KMS-11 (cell line): Measurements from ENCODE around the gene PTGES3L.
A peak's percentile ranks its signal among the peaks of the same experiment; 100 is the strongest.

Experiments used
- H2AFZ ChIP-seq: fragments of 200-600 bp; sonication (generic); 2 replicates; pipeline ENCODE4 v1.6.1; 2016; ENCODE audit warnings: antibody characterized with exemption, mixed run types, low read depth
- H3K27ac ChIP-seq: fragments of 200-600 bp; sonication (generic); 2 replicates; pipeline ENCODE4 v1.6.1; 2016; ENCODE audit warnings: mild to moderate bottlenecking, mixed run types
- H3K27me3 ChIP-seq: fragments of 200-600 bp; sonication (generic); 2 replicates; pipeline ENCODE4 v1.6.1; 2017; ENCODE audit warnings: mild to moderate bottlenecking, low read depth, mixed run types, moderate library complexity; ENCODE audit not compliant: insufficient read depth
- H3K36me3 ChIP-seq: fragments of 200-600 bp; sonication (generic); 2 replicates; pipeline ENCODE4 v1.6.1; 2017; ENCODE audit warnings: mild to moderate bottlenecking, mixed run types; ENCODE audit not compliant: insufficient read depth
- H3K4me1 ChIP-seq: fragments of 200-600 bp; sonication (generic); 2 replicates; pipeline ENCODE4 v1.6.1; 2016; ENCODE audit warnings: mild to moderate bottlenecking, low read depth, mixed run types; ENCODE audit not compliant: poor library complexity, severe bottlenecking
- H3K4me2 ChIP-seq: fragments of 200-600 bp; sonication (generic); 2 replicates; pipeline ENCODE4 v1.7.0; 2016; ENCODE audit warnings: mild to moderate bottlenecking, mixed run types
- H3K4me3 ChIP-seq: fragments of 200-600 bp; sonication (generic); IDR thresholded peaks from 2 replicates; pipeline ENCODE4 v1.6.1; 2017; ENCODE audit warnings: low read depth, low read length, mixed read lengths; ENCODE audit not compliant: insufficient read depth
- H3K79me2 ChIP-seq: fragments of 200-600 bp; sonication (generic); 2 replicates; pipeline ENCODE4 v1.6.1; 2016; ENCODE audit warnings: low read depth, mixed run types; ENCODE audit not compliant: insufficient read depth
- H3K9ac ChIP-seq: fragments of 200-600 bp; sonication (generic); 2 replicates; pipeline ENCODE4 v1.6.1; 2016; ENCODE audit warnings: mild to moderate bottlenecking, mixed run types
- H4K20me1 ChIP-seq: fragments of 200-600 bp; sonication (generic); 2 replicates; pipeline ENCODE4 v1.6.1; 2016; ENCODE audit warnings: mild to moderate bottlenecking, mixed run types; ENCODE audit not compliant: insufficient read depth
- CTCF ChIP-seq: fragments of 200-600 bp; sonication (generic); conservative IDR thresholded peaks from 2 replicates; pipeline ENCODE4 v1.6.1; 2017; ENCODE audit warnings: low read depth, mild to moderate bottlenecking, antibody characterized with exemption, low read length, moderate library complexity, mixed read lengths

PTGES3L gene

GRCh38 chr17:42991471-42991870 is 11.6 kb upstream of the PTGES3L start:
- no peak overlapping the region for H2AFZ ChIP-seq
- H3K27me3 ChIP-seq: no peaks in the 10 kb centered on the region
- no peak overlapping the region for H3K4me2 ChIP-seq
- H3K9ac ChIP-seq: no peak overlapping the region
- H3K79me2 ChIP-seq: no peaks in the 10 kb centered on the region
- no peak overlapping the region for H3K27ac ChIP-seq
- H4K20me1 ChIP-seq: no peaks in the 10 kb centered on the region
- TF ChIP-seq CTCF: no peak
- H3K4me3 ChIP-seq: no peak overlapping the region
- H3K4me1 ChIP-seq: peaks cover 7% of the 10 kb centered on the region
- H3K36me3 ChIP-seq: peaks cover 6% of the 10 kb centered on the region; the same call in 1 of the 2 replicates

GRCh38 chr17:42989726-42990652 is 10.1 kb upstream of the PTGES3L start:
- Histone ChIP-seq H3K36me3 (peaks cover 6% of the 10 kb centered on the region; the same call in 1 of the 2 replicates), H3K27ac (no peak overlapping the region), H3K79me2 (peaks cover 5% of the 10 kb centered on the region; the same call in 1 of the 2 replicates), H2AFZ (no peak overlapping the region), H3K4me1 (peaks cover 20% of the 10 kb centered on the region), H3K27me3 (no peaks in the 10 kb centered on the region), H3K4me3 (no peak overlapping the region), H4K20me1 (no peaks in the 10 kb centered on the region), H3K9ac (no peak overlapping the region), H3K4me2 (no peak overlapping the region)
- TF ChIP-seq CTCF: no peak

GRCh38 chr17:42989141-42989540 is 9.3 kb upstream of the PTGES3L start:
- H3K4me2 ChIP-seq: no peak overlapping the region
- H3K36me3 ChIP-seq: peaks cover 6% of the 10 kb centered on the region; the same call in 1 of the 2 replicates
- no peaks in the 10 kb centered on the region for H4K20me1 ChIP-seq
- no peak overlapping the region for H3K27ac ChIP-seq
- no peak overlapping the region for H3K4me3 ChIP-seq
- H3K27me3 ChIP-seq: no peaks in the 10 kb centered on the region
- H3K9ac ChIP-seq: no peak overlapping the region
- TF ChIP-seq CTCF: no peak
- H3K4me1 ChIP-seq: peaks cover 25% of the 10 kb centered on the region
- no peak overlapping the region for H2AFZ ChIP-seq
- peaks cover 7% of the 10 kb centered on the region; the same call in 1 of the 2 replicates for H3K79me2 ChIP-seq

DNA sequence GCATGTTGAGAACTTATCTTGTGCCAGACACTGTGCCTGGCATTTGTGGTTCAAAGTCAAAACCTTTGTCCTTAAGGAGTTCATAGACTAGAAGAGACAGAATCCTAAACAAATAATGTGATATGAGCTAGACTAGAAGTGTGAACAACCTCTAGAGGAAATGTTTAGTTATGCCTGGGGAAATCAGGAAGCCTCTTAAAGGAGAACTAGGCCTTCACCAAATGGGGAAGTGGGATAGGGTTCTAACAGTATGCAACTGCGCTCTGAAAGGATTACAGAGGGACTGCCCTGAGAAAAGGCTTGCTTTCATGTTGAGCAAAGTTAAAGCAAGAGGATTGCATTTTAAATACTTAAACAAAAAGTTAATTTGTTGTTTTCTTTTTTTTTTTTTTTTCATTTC is 5.3 kb upstream of the PTGES3L start:
- Histone ChIP-seq H3K27ac (no peak overlapping the region; the same call in 1 of the 2 replicates), H3K9ac (no peak overlapping the region), H3K4me3 (no peak overlapping the region), H3K27me3 (no peaks in the 10 kb centered on the region), H4K20me1 (no peaks in the 10 kb centered on the region), H3K4me2 (0 out of 2 replicates have a peak overlapping the region, but pooled peaks have one; percentile 33), H2AFZ (no peak overlapping the region), H3K36me3 (peaks cover 5% of the 10 kb centered on the region; the same call in 1 of the 2 replicates), H3K79me2 (peaks cover 32% of the 10 kb centered on the region; the same call in 1 of the 2 replicates), H3K4me1 (peaks cover 30% of the 10 kb centered on the region)
- TF ChIP-seq CTCF: no peak
